AG10803 (cell line): ENCODE data around the gene SLC35A1.

ENCODE experiments used
- DNase-seq: peaks from one replicate; pipeline ENCODE4 v3.0.0; 2010; ENCODE audit warnings: low read depth
- H3K4me3 ChIP-seq: 2 replicates; pipeline ENCODE4 v1.5.1; 2011; ENCODE audit warnings: mild to moderate bottlenecking, low read length, control low read depth
- CTCF ChIP-seq: conservative IDR thresholded peaks from 2 replicates; pipeline ENCODE4 v1.5.1; 2011; ENCODE audit warnings: mild to moderate bottlenecking, low read length, control low read depth, inconsistent platforms

Gene SLC35A1

GRCh38 chr6:87518453-87518852, 45.7 kb downstream of the SLC35A1 start:
- no peak overlapping the region for H3K4me3 ChIP-seq
- TF ChIP-seq CTCF, result no peak
- no peak for DNase-seq

GRCh38 chr6:87522686-87523085, 49.9 kb downstream of the SLC35A1 start:
- H3K4me3 ChIP-seq, result no peak overlapping the region
- no peak for DNase-seq
- no peak for TF ChIP-seq CTCF

- TF ChIP-seq CTCF, result no peak
- H3K4me3 ChIP-seq, result no peak overlapping the region
- no peak for DNase-seq
Measured at GRCh38 chr6:87529221-87529620, 56.4 kb downstream of the SLC35A1 start.

GRCh38 chr6:87534377-87535047, 61.7 kb downstream of the SLC35A1 start:
- no peak overlapping the region for H3K4me3 ChIP-seq
- no peak for DNase-seq
- no peak for TF ChIP-seq CTCF

GRCh38 chr6:87538510-87539260, 65.9 kb downstream of the SLC35A1 start:
- no peak for DNase-seq
- TF ChIP-seq CTCF, result no peak
- no peak overlapping the region for H3K4me3 ChIP-seq

GRCh38 chr6:87539554-87539953, 66.8 kb downstream of the SLC35A1 start:
- no peak overlapping the region for H3K4me3 ChIP-seq
- no peak for DNase-seq
- TF ChIP-seq CTCF, result no peak

GRCh38 chr6:87540539-87540938, 67.8 kb downstream of the SLC35A1 start:
- H3K4me3 ChIP-seq, result no peak overlapping the region
- TF ChIP-seq CTCF, result no peak
- DNase-seq, result no peak
